Breast epithelium (tissue), 4 donors: ENCODE data around the gene USP53. TPM values are rescaled to one million over a fixed set of nuclear protein-coding genes. Genes with fewer than 3 reads are reported as not detected.

Source experiments
- DNase-seq, 2 donors: peaks; one replicate each; pipeline ENCODE4 v3.0.0-alpha.2; 2019; ENCODE audit warnings: low spot score in 2 of 2
- H3K27ac ChIP-seq, 2 donors: fragments of 200-600 bp; sonication (generic) in 1 of 2; one replicate each; pipeline ENCODE4 v1.5.1; 2016 to 2019; ENCODE audit warnings: mild to moderate bottlenecking in 1 of 2
- H3K27me3 ChIP-seq, 2 donors: fragments of 200-600 bp; sonication (generic) in 1 of 2; one replicate each; pipeline versions ENCODE4 v1.5.1 to v1.6.0; 2017 to 2019; ENCODE audit warnings: control low read depth in 1 of 2, mild to moderate bottlenecking in 1 of 2
- H3K36me3 ChIP-seq: fragments of 200-600 bp; one replicate; pipeline ENCODE4 v1.5.1; 2019
- H3K4me1 ChIP-seq, 2 donors: fragments of 200-600 bp; sonication (generic); one replicate each; pipeline ENCODE4 v1.5.1; 2016 to 2019; ENCODE audit warnings: control low read depth in 1 of 2
- H3K4me3 ChIP-seq, 3 donors: fragments of 200-600 bp; sonication (generic); 1 replicate in 2 of 3; 2 replicates in 1 of 3; pipeline ENCODE4 v1.5.1; 2016 to 2019; ENCODE audit warnings: mild to moderate bottlenecking in 3 of 3, moderate library complexity in 2 of 3
- H3K9me3 ChIP-seq, 2 donors: fragments of 200-600 bp; sonication (generic) in 1 of 2; one replicate each; pipeline ENCODE4 v1.5.1; 2016 to 2019; ENCODE audit warnings: control low read depth in 1 of 2
- CTCF ChIP-seq, 3 donors: fragments of 450-650 bp; IDR thresholded peaks; one replicate each; pipeline ENCODE4 v1.5.1; 2016 to 2017; ENCODE audit warnings: antibody characterized with exemption in 3 of 3, mild to moderate bottlenecking in 3 of 3, moderate library complexity in 3 of 3
- POLR2A ChIP-seq: fragments of 450-650 bp; IDR thresholded peaks from one replicate; pipeline ENCODE4 v1.6.1; 2016; ENCODE audit warnings: antibody characterized with exemption, mild to moderate bottlenecking, moderate library complexity
- POLR2AphosphoS5 ChIP-seq, 3 donors: sonication (generic); formaldehyde crosslinking; IDR thresholded peaks; one replicate each; pipeline ENCODE4 v1.6.1; 2017; ENCODE audit warnings: antibody characterized with exemption in 3 of 3
- intact Hi-C: fragments of 100-400 bp; cut with DNase I; formaldehyde crosslinking; loops from one replicate; pipeline ENCODE4 v1.15.1; 2023; ENCODE audit warnings: low total_unique reads
- total RNA-seq, 3 donors: library from RNA; depleted of rRNA; stranded (reverse); fragments of >200 nt; gene quantifications; one replicate each; pipeline ENCODE4 v1.1.0, GENCODE V29; 2016

The USP53 gene
- total RNA-seq, 3 donors from 2014 or later, result 123 to 167 (median 136) TPM

GRCh38 chr4:119237642-119238041 is 25.1 kb downstream of the USP53 start:
- Histone ChIP-seq H3K27me3 (no peaks in the 10 kb centered on the region), H3K27ac (no peak overlapping the region), H3K9me3 (no peaks in the 10 kb centered on the region), H3K4me3 (no peak overlapping the region), H3K36me3 (no peaks in the 10 kb centered on the region), H3K4me1 (no peaks in the 10 kb centered on the region)
- TF ChIP-seq CTCF (IDR thresholded peaks at IDR 0.05) (no peak), POLR2A (no peak), POLR2AphosphoS5 (IDR thresholded peaks at IDR 0.05) (no peak)
- intact Hi-C loops, result no loop called here
- DNase-seq, result no peak

- no peaks in the 10 kb centered on the region for H3K36me3 ChIP-seq
Observed at GRCh38 chr4:119238068-119238722, 25.7 kb downstream of the USP53 start.

GRCh38 chr4:119240128-119240527 is 27.6 kb downstream of the USP53 start:
- no peaks in the 10 kb centered on the region for H3K27me3 ChIP-seq
- no peaks in the 10 kb centered on the region for H3K4me1 ChIP-seq
- no peaks in the 10 kb centered on the region for H3K9me3 ChIP-seq
- DNase-seq, result no peak
- H3K27ac ChIP-seq, result no peak overlapping the region
- H3K36me3 ChIP-seq, result no peaks in the 10 kb centered on the region
- TF ChIP-seq CTCF (IDR thresholded peaks at IDR 0.05), result no peak
- no peak for TF ChIP-seq POLR2A
- no peak for TF ChIP-seq POLR2AphosphoS5 (IDR thresholded peaks at IDR 0.05)
- no peak overlapping the region for H3K4me3 ChIP-seq
- intact Hi-C loops, result no loop called here

More at GRCh38 chr4:119238068-119238722, 25.7 kb downstream of the USP53 start:
- Histone ChIP-seq H3K4me3 (no peak overlapping the region), H3K9me3 (no peaks in the 10 kb centered on the region), H3K27me3 (no peaks in the 10 kb centered on the region), H3K4me1 (no peaks in the 10 kb centered on the region), H3K27ac (no peak overlapping the region)
- no peak for TF ChIP-seq POLR2A
- TF ChIP-seq POLR2AphosphoS5 (IDR thresholded peaks at IDR 0.05), result no peak
- TF ChIP-seq CTCF (IDR thresholded peaks at IDR 0.05), result no peak
- DNase-seq, result no peak
- intact Hi-C loops, result no loop called here

- intact Hi-C loops, result no loop called here
- H3K9me3 ChIP-seq, result no peaks in the 10 kb centered on the region
- DNase-seq, result no peak
- H3K4me1 ChIP-seq, result no peaks in the 10 kb centered on the region
- no peaks in the 10 kb centered on the region for H3K36me3 ChIP-seq
- no peak for TF ChIP-seq CTCF (IDR thresholded peaks at IDR 0.05)
- no peak for TF ChIP-seq POLR2A
- TF ChIP-seq POLR2AphosphoS5 (IDR thresholded peaks at IDR 0.05), result no peak
- H3K27ac ChIP-seq, result no peak overlapping the region
- no peak overlapping the region for H3K4me3 ChIP-seq
- H3K27me3 ChIP-seq, result no peaks in the 10 kb centered on the region
Observed at GRCh38 chr4:119240568-119240967, 28.1 kb downstream of the USP53 start.

- Histone ChIP-seq H3K4me3 (no peak overlapping the region), H3K4me1 (no peaks in the 10 kb centered on the region), H3K27ac (no peak overlapping the region), H3K36me3 (no peaks in the 10 kb centered on the region), H3K9me3 (no peaks in the 10 kb centered on the region), H3K27me3 (no peaks in the 10 kb centered on the region)
- DNase-seq, result no peak
- TF ChIP-seq CTCF (IDR thresholded peaks at IDR 0.05) (no peak), POLR2A (no peak), POLR2AphosphoS5 (IDR thresholded peaks at IDR 0.05) (no peak)
- intact Hi-C loops, result no loop called here
Observed at GRCh38 chr4:119242417-119242816, 29.9 kb downstream of the USP53 start.
